HG02610 (cell line): Measurements from ENCODE around the gene MAP3K21.

ENCODE experiments used
- ATAC-seq: cut with Tn5 transposase; IDR thresholded peaks from one replicate; pipeline ENCODE4 v1.9.1; 2021; ENCODE audit warnings: mild to moderate bottlenecking, moderate library complexity; ENCODE audit not compliant: unreplicated experiment

Gene MAP3K21

GRCh38 chr1:233357595-233358397 is 30.3 kb downstream of the MAP3K21 start:
- no peak for ATAC-seq

- no peak for ATAC-seq
These were observed 31.9 kb downstream of the MAP3K21 start for GRCh38 chr1:233359431-233359830.

DNA sequence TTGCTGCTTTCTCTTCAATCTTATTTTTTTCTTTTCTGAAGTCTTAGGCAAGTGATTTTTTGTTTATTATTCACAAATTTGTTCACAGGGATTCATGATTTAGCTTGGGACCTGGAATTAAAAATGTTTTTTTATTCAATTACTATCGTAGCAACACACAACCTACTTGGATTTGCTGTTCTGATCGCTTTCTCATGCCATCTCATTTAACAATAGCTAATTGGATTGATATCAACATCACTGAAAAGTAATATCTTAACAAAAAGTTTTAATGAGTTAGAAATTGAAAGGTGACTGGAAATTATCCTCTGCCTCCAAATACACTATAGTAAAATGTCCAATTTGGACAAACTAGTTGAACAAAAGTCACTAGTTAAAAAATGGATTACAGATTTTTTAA is 32.4 kb downstream of the MAP3K21 start:
- ATAC-seq: no peak

DNA sequence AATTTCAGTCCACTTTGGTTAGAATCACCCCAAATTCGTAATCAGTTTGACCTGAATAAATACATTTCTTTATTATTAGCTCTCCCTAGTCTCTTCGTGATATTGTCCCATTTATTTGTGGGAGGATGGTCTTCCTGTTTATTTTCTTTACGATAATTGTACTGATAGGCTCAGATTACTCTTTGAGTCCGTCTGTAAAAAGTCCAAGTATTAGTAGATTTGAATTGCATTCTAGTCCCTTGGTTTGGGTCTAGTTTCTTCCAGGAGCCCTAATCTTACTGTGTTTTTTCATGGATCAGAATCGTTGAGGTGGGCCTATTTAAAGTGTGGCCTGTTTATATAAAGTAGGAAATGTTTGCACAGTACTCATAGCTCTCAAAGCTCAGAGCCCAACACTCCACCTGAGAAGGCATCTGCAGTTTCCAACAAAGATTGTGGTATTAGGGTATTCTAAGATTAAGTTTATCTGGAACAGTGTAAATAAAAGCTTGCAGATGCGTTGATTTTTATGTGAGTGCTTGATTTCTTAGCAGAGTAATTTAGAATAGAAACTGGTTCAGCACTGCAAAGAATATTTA is 33.1 kb downstream of the MAP3K21 start:
- ATAC-seq: no peak

DNA sequence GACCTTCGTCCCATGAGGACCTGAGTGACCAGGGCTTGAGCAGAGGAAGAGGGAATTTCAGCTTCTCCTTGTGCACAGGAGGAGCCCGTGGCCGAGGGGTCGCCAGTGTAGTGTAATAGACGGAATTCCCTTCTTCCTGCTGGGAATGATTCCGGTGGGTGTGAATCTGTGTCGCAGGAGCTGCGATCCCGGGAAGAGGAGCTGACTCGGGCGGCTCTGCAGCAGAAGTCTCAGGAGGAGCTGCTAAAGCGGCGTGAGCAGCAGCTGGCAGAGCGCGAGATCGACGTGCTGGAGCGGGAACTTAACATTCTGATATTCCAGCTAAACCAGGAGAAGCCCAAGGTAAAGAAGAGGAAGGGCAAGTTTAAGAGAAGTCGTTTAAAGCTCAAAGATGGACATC is 34.4 kb downstream of the MAP3K21 start:
- ATAC-seq: no peak

DNA sequence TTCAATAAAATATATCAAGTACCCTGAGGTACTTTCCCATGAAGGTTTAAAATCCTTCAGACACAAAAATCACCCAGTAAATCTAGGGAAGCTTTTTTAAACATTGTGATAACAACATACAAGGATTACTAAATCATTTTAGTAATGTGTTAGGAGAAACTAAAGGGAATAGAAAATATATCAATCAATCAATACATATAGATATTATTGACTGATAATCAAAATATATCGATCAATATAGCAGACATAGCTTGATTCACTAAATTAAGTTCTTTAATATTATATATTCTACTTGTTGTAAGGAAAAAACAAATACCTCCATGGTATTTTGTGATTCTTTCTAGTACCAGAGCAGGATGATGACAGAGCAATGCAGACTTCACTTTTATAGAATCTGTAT is 35.2 kb downstream of the MAP3K21 start:
- ATAC-seq: no peak

DNA sequence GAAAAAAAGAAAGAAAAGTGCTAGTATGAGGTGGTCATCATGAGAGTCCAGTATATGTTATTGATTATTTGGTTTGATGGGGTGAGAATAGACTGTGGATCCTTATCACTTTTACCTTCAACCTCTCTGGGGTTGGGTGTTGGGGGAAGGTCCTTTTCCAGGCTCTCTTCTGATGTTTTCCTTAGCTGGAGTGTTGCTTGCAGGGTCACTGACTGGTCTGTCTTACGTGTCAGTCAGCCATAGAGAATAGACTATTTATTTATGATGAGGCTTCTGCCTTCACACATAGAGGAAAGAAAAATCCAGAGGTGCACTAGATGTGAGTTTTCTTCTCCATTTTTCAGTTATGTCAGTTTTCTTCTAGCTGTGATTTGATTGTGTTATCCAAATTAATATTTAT is 36.5 kb downstream of the MAP3K21 start:
- no peak for ATAC-seq

- ATAC-seq: no peak
These were observed 37.4 kb downstream of the MAP3K21 start for GRCh38 chr1:233364695-233365539.

DNA sequence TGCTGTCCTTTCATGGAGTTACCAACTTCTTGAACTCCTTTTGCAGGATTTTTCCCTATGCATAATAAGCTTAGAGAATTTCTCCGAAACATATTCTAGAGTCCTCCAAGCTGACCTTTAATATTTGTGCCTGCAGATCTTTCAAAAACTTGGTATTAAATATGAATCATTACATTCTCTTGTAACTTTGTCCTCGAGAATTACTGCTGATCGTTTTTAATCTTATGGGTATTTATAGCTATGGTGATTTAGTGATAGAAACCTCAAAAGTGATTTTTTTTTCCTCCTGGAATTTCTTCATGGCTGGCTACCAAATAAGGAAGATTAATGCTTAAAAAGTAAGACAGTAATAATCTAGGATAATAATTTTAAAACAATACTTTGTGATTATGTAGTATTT is 39.1 kb downstream of the MAP3K21 start:
- ATAC-seq: no peak

DNA sequence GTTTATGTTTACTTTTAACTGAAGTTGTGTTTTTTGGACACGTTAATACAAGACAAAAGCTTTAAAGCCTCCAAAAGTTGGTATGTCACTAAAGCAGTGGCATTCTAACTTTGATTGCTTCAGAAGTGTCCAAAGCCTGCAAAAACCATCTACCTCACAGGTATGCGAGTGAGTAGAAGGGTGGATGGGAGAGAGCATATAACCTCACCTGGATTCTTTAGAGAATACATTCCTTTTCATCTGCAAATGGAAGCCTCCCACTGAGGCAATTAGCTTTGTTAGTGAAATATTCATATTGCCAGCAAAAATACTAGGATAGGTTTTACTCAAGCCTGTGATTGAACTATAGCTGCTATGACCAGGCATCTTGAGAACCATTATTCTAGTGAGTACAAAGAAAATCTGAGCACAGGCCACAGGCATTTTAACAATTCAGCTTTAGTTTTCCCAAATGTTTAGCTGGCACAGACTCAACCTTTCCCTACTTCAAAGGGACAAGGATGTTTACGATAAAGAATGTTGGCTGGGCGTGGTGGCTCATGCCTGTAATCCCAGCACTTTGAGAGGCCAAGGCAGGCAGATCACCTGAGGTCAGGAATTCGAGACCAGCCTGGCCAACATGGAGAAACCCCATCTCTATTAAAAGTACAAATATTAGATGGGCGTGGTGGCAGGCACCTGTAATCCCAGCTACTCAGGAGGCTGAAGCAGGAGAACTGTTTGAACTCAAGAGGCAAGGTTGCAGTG is 39.7 kb downstream of the MAP3K21 start:
- no peak for ATAC-seq

- no peak for ATAC-seq
These were observed 40.7 kb downstream of the MAP3K21 start for GRCh38 chr1:233368106-233368788.

DNA sequence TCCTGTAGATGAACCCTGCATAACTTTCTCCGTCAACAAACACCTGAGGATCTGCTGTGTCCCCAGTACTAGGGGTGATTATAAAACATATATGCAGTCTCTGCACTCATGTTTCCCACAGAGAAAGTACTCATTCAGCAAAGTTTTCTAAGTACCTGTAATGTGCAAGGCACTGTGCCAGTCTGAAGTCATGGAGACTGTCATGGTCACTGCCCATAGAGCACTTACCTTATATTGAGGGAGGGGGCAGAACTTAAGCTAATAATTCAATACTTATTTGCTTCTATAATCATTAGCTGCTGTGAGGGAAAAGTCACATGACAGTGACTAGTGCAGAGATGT is 41.2 kb downstream of the MAP3K21 start:
- no peak for ATAC-seq

DNA sequence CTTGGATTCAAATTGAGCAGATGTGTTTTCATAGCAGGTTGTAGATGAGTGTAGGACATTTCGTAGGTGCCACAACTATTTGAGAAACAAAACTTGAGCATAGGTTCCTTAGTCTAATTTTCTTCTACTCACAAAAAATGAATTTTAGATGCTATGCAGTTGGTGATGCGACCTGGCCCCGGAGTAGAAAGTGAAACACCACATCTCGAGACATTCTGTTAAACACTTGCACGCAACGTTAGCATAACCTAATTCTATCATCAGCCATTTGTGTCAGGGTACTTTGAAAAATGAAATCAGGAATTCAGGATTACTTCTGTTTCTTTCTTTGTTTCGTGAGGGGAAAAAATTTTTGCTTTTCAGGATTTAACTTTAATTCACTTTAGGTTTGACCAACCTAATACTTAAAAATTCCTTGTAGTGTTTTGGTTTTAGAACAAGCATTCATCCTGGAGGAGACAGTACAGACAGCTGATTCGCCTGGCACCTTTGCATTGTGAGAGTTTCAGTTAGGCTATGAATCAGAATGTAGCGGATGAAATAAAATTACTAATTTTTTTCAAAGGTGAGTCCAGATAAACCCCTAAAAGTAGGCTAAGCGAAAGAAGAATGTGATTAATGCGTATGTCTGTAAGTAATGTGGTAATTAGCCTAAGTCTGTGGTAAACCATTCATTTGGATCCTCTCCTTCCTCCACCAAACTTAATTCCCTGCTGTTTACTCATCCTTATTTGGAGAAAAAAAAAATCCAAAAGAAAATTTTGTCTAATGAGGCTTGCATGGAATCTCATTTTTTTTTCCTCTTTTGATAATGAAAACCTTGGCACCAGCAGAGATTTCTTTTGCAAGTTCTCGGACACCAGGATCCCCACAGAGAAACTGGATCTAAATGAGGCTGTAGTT is 44.9 kb downstream of the MAP3K21 start:
- ATAC-seq: no peak

- no peak for ATAC-seq
These were observed 45.7 kb downstream of the MAP3K21 start for GRCh38 chr1:233373226-233373625.

GRCh38 chr1:233375653-233376052 is 48.1 kb downstream of the MAP3K21 start:
- no peak for ATAC-seq

- ATAC-seq: no peak
These were observed 49.0 kb downstream of the MAP3K21 start for GRCh38 chr1:233376382-233377110.

GRCh38 chr1:233379869-233380438 is 52.4 kb downstream of the MAP3K21 start:
- ATAC-seq: no peak

GRCh38 chr1:233381806-233382205 is 54.3 kb downstream of the MAP3K21 start:
- ATAC-seq: no peak

GRCh38 chr1:233383984-233384383 is 56.5 kb downstream of the MAP3K21 start:
- ATAC-seq: no peak
